Neural crest cell (in vitro differentiated cells): ENCODE measurements around the gene RC3H1. TPM values are rescaled to one million over a fixed set of nuclear protein-coding genes. Genes with fewer than 3 reads are reported as not detected.

ENCODE experiments used
- DNase-seq: peaks from one replicate; pipeline ENCODE4 v3.0.0; 2021; ENCODE audit warnings: low read depth, mixed read lengths, low spot score
- H3K27ac Mint-ChIP-seq: one replicate; pipeline ENCODE4 v1.8.0; 2021; ENCODE audit warnings: mild to moderate bottlenecking, mixed read lengths; ENCODE audit not compliant: unreplicated experiment
- H3K27me3 Mint-ChIP-seq: 2 replicates; pipeline ENCODE4 v1.8.0; 2021; ENCODE audit warnings: low read depth, mild to moderate bottlenecking, mixed read lengths
- H3K36me3 Mint-ChIP-seq: 2 replicates; pipeline ENCODE4 v1.8.0; 2021; ENCODE audit warnings: low read depth, mild to moderate bottlenecking, mixed read lengths
- H3K4me1 Mint-ChIP-seq: 2 replicates; pipeline ENCODE4 v1.8.0; 2021; ENCODE audit warnings: mixed read lengths
- H3K4me3 Mint-ChIP-seq: one replicate; pipeline ENCODE4 v1.8.0; 2021; ENCODE audit warnings: mild to moderate bottlenecking, mixed read lengths
- H3K9me3 Mint-ChIP-seq: 2 replicates; pipeline ENCODE4 v1.8.0; 2021; ENCODE audit warnings: mixed read lengths
- CTCF ChIP-seq: fragments of 200-600 bp; sonication (generic); conservative IDR thresholded peaks from 2 replicates; pipeline ENCODE4 v1.5.0; 2021; ENCODE audit warnings: antibody characterized with exemption, mild to moderate bottlenecking
- total RNA-seq: library from RNA; stranded (reverse); gene quantifications from 2 replicates; pipeline ENCODE4 v1.2.1, GENCODE V29; 2021

Gene RC3H1
- total RNA-seq, 1 donor from 2014 or later = 35.2 TPM

- TF ChIP-seq CTCF = no peak
- Mint-ChIP-seq H3K4me3 (no peak overlapping the region), H3K9me3 (no peaks in the 10 kb centered on the region), H3K27me3 (no peaks in the 10 kb centered on the region), H3K36me3 (no peaks in the 10 kb centered on the region), H3K27ac (no peak overlapping the region), H3K4me1 (no peaks in the 10 kb centered on the region)
- no peak for DNase-seq
Measured at GRCh38 chr1:174041369-174041768, 19.2 kb upstream of the RC3H1 start.

GRCh38 chr1:174040387-174040786 is 18.2 kb upstream of the RC3H1 start:
- TF ChIP-seq CTCF = no peak
- Mint-ChIP-seq H3K4me1 (no peaks in the 10 kb centered on the region), H3K27ac (no peak overlapping the region), H3K4me3 (no peak overlapping the region), H3K36me3 (no peaks in the 10 kb centered on the region), H3K9me3 (no peaks in the 10 kb centered on the region), H3K27me3 (no peaks in the 10 kb centered on the region)
- DNase-seq = no peak

- Mint-ChIP-seq H3K27ac (no peak overlapping the region), H3K9me3 (no peaks in the 10 kb centered on the region), H3K36me3 (no peaks in the 10 kb centered on the region), H3K27me3 (no peaks in the 10 kb centered on the region), H3K4me3 (no peak overlapping the region), H3K4me1 (no peaks in the 10 kb centered on the region)
- DNase-seq = no peak
- TF ChIP-seq CTCF = no peak
Measured at GRCh38 chr1:174039027-174039426, 16.9 kb upstream of the RC3H1 start.

GRCh38 chr1:174036798-174037197 is 14.6 kb upstream of the RC3H1 start:
- TF ChIP-seq CTCF = no peak
- Mint-ChIP-seq H3K36me3 (no peaks in the 10 kb centered on the region), H3K4me1 (no peaks in the 10 kb centered on the region), H3K9me3 (no peaks in the 10 kb centered on the region), H3K4me3 (no peak overlapping the region), H3K27me3 (no peaks in the 10 kb centered on the region), H3K27ac (no peak overlapping the region)
- DNase-seq = no peak

GRCh38 chr1:174036204-174036603 is 14.0 kb upstream of the RC3H1 start:
- Mint-ChIP-seq H3K4me3 (no peak overlapping the region), H3K9me3 (no peaks in the 10 kb centered on the region), H3K27me3 (no peaks in the 10 kb centered on the region), H3K4me1 (no peaks in the 10 kb centered on the region), H3K27ac (no peak overlapping the region), H3K36me3 (no peaks in the 10 kb centered on the region)
- no peak for DNase-seq
- TF ChIP-seq CTCF = no peak

GRCh38 chr1:174032671-174033222 is 10.6 kb upstream of the RC3H1 start:
- H3K4me3 Mint-ChIP-seq = no peak overlapping the region
- no peaks in the 10 kb centered on the region for H3K36me3 Mint-ChIP-seq
- no peaks in the 10 kb centered on the region for H3K4me1 Mint-ChIP-seq
- no peak for DNase-seq
- no peaks in the 10 kb centered on the region for H3K27me3 Mint-ChIP-seq
- no peaks in the 10 kb centered on the region for H3K9me3 Mint-ChIP-seq
- TF ChIP-seq CTCF = no peak
- H3K27ac Mint-ChIP-seq = no peak overlapping the region
